HG03159 (cell line): ENCODE results near the gene PGPEP1.

Source experiments
- ATAC-seq: cut with Tn5 transposase; IDR thresholded peaks from one replicate; pipeline ENCODE4 v1.9.1; 2021; ENCODE audit warnings: mild to moderate bottlenecking, moderate library complexity; ENCODE audit not compliant: unreplicated experiment

The PGPEP1 gene

DNA sequence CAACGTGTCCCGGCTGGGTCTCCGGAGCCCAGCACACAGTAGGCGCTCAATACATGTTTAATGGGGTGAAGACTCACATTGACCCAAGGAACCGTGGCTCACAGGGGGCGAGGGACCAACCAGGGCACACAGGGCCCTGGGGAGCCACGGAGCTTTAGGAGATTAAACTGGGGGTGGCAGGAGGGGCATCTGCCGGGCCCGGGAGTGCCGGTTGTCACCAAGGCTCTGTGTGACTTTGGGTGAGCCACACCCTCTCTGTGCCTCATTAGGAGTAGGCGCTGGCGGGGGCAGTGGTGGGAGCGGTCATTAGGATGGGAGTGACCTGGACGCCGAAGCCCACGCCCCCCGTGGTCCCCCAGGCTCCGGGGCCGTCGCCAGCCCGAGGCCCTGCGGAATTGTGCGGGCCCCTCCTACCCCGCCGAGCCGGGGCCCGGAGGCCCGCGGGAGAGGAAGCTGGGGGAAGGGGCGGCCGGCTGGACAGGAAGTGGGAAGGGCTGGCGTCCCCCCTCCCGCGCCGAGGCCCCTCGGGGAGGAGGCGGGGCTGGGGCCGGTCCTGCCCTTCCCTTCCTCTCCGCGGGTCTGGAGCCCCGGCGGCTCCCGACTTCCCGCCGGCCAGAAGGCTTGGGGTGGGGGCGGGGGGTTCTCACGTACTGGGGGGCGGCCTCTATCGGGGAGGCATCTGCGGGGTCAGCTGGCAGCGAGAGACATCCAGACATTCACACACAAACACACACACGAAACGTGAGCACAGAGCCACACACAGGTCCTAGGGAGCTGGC is 77.0 kb downstream of the PGPEP1 start:
- ATAC-seq = no peak

GRCh38 chr19:18418029-18418482 is 77.7 kb downstream of the PGPEP1 start:
- no peak for ATAC-seq

- ATAC-seq = no peak
These were observed 78.2 kb downstream of the PGPEP1 start for GRCh38 chr19:18418483-18419194.

DNA sequence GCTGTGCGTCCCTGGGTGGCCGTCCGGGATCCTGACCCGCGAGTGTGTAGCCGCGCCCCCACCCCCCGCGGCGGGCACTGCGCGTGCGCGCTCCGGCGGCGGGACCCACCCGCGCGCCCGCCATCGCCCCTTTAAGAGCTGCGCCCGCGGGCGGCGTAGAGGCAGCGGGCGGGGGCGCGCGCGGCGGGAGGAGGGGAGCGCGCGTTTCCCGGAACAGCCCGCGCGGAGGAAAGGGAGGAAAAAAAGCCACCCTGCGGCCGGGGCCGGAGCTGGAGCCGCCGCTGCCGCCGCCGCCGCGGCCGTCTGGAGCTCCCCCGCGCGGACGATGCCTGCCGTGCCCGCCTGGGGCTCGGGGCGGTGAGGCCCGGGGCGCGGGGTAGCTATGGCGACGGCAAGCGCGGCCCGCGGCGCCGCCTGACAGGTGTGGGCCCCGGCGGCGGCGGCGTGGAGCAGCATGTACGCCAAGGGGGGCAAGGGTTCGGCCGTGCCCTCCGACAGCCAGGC is 78.8 kb downstream of the PGPEP1 start, which contains the start of gene SSBP4:
SSBP4 (plus strand) TSS at position 204 of the 504 bp plus-strand sequence; CDS start at position 455, 251 bp downstream.
- ATAC-seq = no peak
